NCI-H226 (cell line): ENCODE measurements around the gene AGPS.
"Not testable (repeated sequence)": the region's sequence is repeated elsewhere in the genome, so short reads cannot be mapped to it uniquely, and the experiment has no call there.

Experiments
- DNase-seq: peaks from one replicate; pipeline ENCODE4 v3.0.0-alpha.2; 2015

The AGPS gene

DNA sequence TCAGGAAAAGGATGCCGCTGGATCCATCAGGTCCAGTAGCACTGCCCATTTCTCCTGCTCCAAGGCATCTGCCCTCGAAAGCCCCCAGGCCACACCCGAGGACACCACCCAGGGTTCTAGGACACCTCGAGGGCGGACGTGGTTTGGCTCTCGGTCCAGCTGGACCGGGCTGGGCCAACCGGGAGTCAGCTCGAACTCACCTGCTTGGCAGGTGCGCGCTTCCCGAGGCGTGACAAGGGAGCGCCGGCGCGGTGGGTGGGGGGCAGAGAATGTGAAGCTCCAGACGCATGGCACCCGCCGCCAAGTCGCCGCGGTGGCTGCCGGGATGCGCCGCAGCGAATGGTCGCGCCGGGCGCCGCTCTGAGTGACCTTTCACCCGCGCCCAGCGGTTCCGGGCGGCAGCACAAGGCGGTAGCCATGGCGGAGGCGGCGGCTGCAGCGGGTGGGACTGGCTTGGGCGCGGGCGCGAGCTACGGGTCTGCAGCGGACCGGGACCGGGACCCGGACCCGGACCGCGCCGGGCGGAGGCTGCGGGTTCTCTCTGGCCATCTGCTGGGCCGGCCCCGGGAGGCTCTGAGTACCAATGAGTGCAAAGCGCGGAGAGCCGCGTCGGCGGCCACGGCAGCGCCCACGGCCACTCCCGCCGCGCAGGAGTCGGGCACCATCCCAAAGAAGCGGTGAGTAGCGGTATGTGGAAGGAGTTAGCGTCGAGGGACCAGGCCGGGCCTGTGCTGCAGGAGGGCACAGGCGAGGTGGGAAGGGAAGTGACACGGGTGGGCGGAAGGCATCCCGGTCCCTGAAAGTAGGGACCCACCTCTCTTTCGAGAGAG, at the start of gene AGPS:
Gene AGPS, plus strand, starts transcription at position 401 of the 830 bp plus-strand sequence. Its CDS starts 17 bp downstream, at position 418.
- peak; percentile 68 for DNase-seq

DNA sequence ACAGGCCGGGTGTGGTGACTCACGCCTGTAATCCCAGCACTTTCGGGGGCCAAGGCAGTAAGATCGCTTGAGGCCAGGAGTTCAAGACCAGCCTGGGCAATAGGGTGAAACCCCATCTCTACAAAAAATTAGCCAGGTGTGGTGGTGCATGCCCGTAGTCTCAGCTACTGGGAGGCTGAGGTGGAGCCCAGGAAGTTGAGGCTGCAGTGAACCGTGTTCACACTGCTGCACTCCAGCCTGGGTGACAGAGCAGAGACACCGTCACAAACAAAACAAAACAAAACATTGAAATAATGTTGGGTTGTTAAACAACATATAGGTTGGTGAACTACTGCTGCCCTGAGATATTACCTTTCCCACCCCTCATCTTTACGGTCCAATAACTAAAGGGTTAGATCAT, 48.8 kb upstream of the AGPS start:
- no peak for DNase-seq

- DNase-seq: no peak
Observed at GRCh38 chr2:177344316-177344715, 48.3 kb upstream of the AGPS start.

GRCh38 chr2:177346192-177346591, 46.4 kb upstream of the AGPS start:
- DNase-seq: no peak

- DNase-seq: no peak
Observed at GRCh38 chr2:177347570-177347969, 45.0 kb upstream of the AGPS start.

- no peak for DNase-seq
Observed at GRCh38 chr2:177348118-177348654, 44.4 kb upstream of the AGPS start.

DNA sequence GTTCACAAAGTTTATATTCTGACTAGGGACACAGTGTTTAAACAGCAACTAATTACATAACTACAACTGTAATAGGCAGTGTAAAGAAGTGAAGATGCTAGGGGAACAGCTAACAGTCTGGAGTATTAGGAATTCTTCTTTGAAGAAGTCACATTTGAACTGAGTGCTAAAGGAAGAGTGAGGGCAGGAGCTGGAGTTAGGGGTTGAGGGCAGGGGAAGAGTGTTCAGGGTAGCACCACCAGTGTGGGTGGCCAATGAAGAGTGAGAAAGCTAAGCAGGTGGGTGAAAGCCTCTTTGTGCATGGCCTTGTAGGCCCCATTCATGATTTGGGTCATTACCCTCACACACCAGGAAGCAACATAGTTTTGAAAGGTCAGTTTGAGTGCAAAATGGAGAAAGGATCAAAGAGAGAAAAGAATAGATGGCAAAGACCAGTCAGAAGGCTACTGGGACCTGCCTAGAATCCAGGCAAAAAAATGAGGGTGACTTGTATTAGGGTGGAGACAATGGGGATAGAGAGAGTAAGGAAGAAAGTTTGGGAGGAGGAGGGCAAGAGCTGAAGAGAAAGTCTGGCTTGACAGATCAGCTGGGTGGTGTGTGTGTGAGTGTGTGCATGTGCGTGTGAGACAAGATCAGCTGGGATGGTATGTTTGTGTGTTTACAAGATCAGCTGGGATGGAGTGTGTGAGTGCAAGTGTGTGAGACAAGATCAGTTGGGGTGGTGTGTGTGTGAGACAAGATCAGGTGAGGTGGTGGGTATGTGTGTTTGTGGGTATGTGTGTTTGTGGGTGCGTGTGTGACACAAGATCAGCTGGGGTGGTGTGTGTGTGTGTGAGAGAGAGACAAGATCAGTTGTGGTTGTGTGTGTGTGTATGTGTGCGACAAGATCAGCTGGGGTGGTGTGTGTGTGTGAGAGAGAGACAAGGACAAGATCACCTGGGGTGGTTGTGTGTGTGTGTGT, 43.6 kb upstream of the AGPS start:
- no peak for DNase-seq

GRCh38 chr2:177350624-177351023, 41.9 kb upstream of the AGPS start:
- DNase-seq: not testable (repeated sequence)

DNA sequence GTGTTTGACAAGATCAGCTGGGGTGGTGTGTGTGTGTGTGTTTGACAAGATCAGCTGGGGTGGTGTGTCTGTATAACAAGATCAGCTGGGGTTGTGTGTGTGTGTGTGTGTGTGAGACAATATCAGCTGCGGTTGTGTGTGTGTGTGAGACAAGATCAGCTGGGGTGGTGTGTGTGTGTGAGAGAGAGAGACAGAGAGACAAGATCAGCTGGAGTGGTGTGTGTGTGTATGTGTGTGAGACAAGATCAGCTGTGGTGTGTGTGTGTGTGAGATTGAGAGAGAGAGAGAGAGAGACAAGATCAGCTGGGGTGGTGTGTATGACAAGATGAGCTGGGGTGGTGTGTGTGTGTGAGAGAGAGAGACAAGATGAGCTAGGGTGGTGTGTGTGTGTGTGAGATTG, 41.5 kb upstream of the AGPS start:
- DNase-seq: not testable (repeated sequence)

DNA sequence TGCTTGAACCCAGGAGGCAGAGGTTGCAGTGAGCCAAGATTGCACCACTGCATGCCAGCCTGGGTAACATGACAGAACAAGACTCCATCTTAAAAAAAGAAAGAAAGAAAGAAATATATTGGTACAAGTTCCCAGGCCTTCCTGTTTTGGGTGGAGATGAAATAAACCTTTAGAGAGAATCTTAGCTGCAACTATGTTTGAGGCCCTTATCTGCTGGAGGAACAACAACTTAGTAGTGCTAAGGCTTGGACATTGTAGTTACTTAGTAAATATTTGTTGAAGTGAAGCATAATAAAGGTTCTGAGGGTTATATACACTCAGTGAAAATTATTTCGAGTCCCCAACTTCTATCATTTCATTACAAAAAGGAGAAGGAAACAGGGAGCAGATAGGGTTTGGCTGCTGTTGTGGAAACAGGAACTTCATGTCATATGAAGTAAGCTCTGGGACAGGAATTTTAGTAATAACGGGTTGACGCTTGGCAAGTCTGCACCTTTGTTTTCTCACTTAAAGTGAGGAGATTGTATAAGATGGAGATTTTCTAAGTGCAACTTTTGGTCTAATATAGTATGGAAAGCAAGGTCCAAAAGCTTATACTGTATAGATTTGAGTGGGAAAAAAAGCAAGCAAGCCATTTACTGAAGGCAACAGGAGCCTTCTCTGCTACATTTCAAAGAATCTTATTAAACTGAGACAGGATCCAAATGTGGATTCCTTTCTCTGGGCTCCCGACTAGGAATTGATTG, 40.0 kb upstream of the AGPS start:
- no peak for DNase-seq

DNA sequence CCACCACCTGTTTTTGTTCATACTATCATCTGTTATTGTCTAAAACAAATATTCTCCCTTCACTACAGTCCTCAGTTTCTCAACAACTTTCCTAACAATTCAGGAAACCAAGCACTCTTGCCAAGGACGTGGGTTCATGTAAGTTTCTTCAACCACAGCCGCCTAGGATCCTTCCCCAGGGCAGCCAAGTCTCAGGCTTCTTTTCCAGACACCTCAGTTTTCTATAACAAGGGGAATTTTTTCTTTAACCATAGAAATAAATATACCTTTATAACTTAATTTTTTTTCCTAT, 39.4 kb upstream of the AGPS start:
- DNase-seq: no peak

DNA sequence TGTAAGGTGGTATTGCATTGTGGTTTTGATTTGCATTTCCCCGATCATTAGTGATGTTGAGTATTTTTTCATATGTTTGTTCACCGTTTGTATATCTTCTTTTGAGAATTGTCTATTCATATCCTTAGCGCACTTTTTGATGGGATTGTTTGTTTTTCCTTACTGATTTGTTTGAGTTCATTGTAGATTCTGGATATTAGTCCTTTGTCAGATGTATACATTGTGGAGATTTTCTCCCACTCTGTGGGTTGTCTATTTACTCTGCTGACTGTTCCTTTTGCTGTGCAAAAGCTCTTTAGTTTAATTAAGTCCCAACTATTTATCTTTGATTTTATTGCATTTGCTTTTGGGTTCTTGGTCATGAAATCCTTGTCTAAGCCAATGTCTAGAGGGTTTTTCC, 38.0 kb upstream of the AGPS start:
- DNase-seq: not testable (repeated sequence)

DNA sequence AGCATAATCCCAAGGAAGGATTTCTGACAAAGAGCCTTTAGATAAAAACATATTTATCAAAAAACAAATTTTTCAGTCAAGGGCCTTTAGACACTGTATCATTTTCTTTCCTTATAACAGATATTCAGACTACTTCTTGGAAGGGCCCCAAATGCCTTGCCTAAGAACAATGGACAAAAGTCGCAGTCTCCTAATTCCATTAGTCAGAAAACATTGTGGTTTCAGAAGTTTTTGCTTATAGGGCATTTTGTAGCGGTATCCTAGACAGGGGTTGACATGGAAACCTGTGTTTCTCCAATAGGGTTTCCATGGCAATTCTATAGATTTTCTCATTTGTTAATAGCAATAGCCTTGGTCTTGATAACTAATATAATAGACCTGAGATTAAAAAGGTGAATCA, 36.7 kb upstream of the AGPS start:
- no peak for DNase-seq

- no peak for DNase-seq
Observed at GRCh38 chr2:177359836-177360595, 32.6 kb upstream of the AGPS start.

GRCh38 chr2:177362499-177362898, 30.1 kb upstream of the AGPS start:
- DNase-seq: no peak

- DNase-seq: no peak
Observed at GRCh38 chr2:177363332-177363731, 29.2 kb upstream of the AGPS start.

- DNase-seq: not testable (repeated sequence)
Observed at GRCh38 chr2:177365764-177366163, 26.8 kb upstream of the AGPS start.

- DNase-seq: not testable (repeated sequence)
Observed at GRCh38 chr2:177368023-177368422, 24.6 kb upstream of the AGPS start.

DNA sequence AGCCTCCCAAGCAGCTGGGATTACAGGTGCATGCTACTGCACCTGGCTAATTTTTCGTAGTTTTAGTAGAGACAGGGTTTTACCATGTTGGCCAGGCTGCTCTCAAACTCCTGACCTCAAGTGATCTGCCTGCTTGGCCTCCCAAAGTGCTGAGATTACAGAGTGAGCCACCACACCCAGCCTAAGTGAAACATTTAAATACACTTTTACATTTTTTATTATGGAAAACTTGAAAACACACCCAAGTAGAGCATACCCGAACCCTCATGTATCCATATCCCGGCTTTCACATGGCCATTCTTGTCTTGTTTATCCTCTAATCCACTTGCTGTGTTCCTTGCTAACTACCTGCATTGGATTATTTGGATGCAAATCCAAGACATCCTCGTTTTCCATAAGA, 13.2 kb upstream of the AGPS start:
- no peak for DNase-seq

DNA sequence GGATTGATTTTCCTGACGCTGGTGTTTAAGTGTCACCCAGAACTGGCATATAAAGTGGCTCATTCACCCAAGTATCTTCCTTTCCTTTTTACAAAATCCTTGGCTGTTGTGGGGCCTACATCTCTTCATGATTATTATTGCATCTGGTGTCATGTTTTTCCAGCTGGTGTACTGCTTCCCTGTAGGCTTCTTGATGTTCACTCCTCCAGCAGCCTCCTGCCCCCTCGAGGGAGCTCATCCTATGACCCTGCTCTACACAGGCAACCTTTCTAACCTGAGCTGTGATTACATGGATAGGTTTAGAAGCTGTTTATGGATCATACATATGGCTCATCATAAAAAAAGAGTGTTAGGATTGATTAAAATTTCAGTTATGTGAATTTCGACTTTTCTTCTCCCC, 12.4 kb upstream of the AGPS start:
- DNase-seq: no peak

GRCh38 chr2:177383935-177384334, 8.6 kb upstream of the AGPS start:
- no peak for DNase-seq

GRCh38 chr2:177385151-177385550, 7.4 kb upstream of the AGPS start:
- no peak for DNase-seq
